NOMO-1 treated with dmso at 0.1 percent for 144 hours (cell line): ENCODE results near the gene SLMAP.
"Not testable (repeated sequence)": the region's sequence is repeated elsewhere in the genome, so short reads cannot be mapped to it uniquely, and the experiment has no call there.

Source experiments
- DNase-seq: peaks from one replicate; lab custom pipeline; 2025; ENCODE audit not compliant: unreplicated experiment; lab: John Stamatoyannopoulos, UW

The SLMAP gene

DNA sequence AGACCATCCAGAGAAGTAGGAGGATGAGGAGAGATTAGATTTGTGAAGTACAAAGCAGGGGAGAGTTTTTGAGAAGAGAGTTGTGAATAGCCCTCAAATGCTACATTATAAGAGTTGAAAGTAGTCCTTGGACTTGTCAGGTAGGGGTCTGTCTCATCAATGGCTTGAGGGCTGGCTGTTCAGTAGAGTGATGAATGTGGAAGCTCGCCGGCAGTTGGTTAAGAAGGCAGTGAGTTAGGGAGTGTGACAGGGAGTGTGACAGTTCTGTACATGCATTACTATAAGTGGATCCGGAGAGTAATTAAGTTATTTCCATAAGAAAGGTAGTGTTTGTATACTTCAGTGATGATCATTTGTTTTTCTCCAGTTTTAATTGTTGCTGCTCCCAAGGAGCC lies 32.5 kb downstream of the SLMAP start:
- DNase-seq, result no peak

DNA sequence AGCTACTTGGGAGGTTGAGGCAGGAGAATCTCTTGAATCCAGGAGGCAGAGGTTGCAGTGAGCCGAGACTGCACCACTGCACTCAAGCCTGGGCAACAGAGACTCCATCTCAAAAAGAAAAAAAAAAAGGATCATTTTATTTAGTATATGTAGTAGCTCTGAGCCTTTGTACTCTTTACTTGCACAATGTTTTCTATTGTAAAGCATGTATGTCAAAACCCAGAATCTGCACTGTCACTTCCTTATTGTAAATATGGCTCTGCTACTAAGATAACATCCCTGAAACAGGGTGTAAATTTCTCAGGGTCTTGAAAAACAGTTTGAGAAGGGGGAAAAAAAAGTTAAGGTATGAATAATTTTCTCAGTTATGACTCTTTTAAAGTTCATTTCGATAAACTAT lies 35.1 kb downstream of the SLMAP start:
- peak; percentile 60 for DNase-seq

- no peak for DNase-seq
Measured at GRCh38 chr3:57792198-57792597, 36.1 kb downstream of the SLMAP start.

DNA sequence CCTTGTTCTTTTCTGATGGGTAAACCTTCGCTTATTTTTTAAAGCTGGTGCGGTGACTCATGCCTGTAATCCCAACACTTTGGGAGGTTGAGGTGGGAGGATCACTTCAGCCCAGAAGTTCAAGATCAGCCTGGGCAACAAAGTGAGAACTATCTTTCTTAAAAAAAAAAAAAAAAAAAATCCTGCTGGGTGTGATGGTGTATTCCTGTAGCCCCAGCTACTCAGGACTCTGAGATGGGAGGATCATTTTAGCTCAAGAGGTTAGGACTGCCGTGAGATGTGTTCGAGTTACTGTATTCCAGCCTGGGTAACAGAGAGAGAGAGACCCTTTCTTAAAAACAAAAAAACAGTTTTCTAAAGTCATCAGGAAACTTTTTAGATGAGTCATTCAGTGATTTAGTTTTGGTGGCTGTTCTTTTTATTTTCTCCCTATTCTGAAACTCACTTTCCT lies 37.7 kb downstream of the SLMAP start:
- no peak for DNase-seq

GRCh38 chr3:57794501-57794900 lies 38.4 kb downstream of the SLMAP start:
- no peak for DNase-seq

GRCh38 chr3:57794951-57795350 lies 38.8 kb downstream of the SLMAP start:
- no peak for DNase-seq

DNA sequence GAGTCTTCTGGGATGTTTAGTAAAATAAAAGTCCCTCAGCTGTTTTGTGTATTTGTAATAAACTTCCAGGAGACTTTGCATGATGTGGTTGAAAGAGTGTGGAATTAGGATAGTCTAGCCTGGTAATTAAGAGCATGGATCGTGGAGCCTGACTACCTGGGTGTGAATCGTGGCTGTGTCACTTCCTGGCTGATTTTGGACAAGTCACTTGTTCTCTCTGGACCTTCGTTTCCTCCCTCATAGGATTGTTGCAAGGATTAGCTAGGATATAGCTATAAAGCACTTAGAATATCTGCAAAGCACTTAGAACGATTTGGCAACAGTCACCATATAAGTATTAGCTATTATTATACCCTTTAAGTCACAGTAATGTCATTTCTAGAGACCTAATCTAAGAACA lies 40.2 kb downstream of the SLMAP start:
- DNase-seq, result no peak

DNA sequence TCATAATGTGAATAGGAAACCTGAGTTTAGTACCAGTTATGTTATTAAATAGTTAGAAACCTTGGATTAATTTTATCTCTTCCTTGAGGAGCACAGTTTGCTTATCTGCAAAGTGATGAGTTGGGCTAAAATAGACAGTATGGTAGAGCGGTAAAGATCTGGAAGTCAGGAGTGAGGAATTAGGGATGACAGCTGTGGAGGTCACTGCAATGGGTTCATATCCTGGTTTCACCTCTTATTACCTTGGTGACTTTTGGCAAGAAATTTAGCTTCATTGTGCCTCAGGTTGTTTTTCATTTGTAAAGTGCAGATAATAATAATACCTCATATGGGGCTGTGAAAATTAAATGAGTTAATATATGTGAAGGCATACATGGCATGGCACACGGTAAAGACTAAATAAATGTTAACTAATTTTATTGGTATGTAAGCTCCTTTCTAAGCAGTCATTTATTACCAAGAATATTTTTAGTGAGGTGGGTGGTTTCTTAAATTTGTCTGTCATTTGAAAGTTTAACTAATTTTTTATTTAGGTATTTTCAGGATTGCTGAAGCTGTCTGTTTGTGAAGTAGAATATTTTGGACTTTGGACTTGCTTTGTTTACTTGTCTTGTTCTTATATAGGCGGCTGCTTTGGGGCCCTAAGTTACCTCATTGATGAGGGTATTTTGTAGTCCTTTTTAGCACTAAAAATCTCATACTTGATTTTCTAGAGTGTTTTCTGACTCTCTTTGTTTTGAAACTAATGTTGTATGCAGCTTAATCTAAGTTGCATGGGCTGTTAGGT lies 41.8 kb downstream of the SLMAP start:
- DNase-seq, result no peak

DNA sequence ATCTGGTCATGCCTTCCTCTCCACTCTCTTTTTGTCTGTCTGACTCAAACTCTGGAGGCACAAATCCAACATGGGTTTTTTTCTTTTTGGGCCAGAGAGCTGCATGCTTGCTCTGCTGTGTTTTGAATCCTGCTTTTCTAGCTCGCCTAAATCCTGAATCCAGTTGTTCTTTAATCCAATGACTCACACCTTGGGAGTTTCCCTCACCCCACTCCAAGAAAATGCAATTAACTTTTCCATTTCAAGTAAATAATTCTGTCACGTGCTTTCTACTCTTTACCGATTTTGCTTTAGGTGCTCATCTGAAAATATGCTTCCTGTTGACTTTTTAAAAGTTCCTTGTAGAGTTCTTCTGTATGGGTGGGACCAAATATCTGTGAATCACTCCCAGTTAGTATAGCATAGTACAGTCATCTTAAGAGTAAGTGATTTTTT lies 47.6 kb downstream of the SLMAP start:
- no peak for DNase-seq

DNA sequence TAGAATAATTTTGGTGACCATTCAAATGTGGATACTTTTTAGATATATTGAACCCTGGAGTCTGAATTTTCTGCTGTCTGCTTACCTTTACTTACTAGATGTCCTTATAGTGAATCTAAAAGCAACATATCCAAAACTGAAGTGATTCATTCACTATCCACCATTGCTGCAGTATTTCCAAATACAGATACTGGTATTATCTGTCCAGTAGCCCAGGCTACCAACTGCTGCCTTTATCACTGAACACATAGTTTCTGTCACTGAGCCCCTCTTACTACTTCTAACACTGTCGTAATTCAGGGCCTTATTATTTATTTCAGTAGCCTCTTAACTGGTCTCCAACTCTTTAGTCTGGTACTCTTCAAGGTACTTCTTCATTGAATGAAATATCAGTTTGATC lies 49.2 kb downstream of the SLMAP start:
- no peak for DNase-seq

GRCh38 chr3:57805674-57806073 lies 49.6 kb downstream of the SLMAP start:
- no peak for DNase-seq

GRCh38 chr3:57806195-57806594 lies 50.1 kb downstream of the SLMAP start:
- not testable (repeated sequence) for DNase-seq

DNA sequence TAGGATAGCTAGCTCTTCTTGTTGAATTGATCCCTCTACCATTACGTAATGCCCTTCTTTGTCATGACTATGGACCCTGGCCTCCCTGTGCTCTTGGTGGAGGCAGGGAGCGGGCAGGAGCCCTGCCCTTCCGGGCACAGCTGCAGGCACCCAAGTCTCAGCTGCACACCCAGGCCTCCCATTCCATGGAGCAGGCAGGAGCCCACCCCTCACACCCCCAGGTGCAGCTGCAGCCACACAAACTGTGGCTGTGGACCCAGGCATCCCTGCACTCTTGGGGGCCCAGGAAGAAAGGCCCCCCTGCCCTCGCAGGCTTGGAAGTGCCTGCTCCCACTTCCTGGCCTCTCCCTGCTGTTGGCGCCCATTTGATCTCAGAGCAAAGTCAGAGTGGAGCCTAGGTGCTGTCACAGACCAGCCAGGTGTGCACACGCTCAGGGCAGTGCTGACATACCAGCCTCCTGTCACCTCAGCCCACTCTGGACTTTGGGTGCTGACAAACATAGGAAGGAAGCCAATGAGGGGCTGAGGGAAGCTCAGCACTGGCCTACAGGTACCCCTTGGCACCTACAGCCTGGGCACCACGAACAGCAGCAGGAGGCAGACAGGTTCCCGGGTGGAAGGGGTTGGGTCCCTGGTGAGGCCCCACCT lies 53.0 kb downstream of the SLMAP start:
- no peak for DNase-seq

- no peak for DNase-seq
Measured at GRCh38 chr3:57809609-57809968, 53.5 kb downstream of the SLMAP start.

GRCh38 chr3:57810048-57810447 lies 53.9 kb downstream of the SLMAP start:
- DNase-seq, result no peak

DNA sequence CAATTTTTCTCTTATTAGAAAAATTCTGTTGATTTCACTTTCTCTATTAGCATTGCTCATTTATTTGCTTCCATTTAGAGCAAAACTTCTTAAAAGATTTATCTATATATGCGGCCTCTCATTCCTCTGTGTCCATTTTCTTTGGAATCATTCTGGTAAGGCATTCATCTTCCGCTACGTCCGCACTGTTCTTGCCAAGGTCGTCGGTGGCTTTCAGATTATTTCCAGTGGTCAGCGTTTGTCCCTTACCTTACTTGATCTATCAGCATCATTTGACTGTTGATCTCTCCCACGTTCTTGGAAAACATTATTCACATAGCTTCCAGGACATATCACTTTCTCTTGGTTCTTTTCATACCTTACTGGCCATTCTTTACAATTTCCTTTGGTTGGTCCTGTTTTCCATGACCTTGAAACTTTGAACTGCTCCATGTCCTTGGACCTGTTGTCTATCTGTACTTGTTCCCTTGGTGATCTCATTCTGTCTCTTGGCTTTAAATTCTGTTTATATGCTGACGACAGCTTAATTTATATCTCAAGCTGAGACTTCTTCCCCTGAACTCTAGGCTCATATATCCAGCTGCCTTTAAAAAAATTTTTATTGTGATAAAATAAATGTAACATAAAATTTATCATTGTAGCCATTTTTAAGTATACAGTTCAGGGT lies 54.5 kb downstream of the SLMAP start:
- DNase-seq, result no peak

DNA sequence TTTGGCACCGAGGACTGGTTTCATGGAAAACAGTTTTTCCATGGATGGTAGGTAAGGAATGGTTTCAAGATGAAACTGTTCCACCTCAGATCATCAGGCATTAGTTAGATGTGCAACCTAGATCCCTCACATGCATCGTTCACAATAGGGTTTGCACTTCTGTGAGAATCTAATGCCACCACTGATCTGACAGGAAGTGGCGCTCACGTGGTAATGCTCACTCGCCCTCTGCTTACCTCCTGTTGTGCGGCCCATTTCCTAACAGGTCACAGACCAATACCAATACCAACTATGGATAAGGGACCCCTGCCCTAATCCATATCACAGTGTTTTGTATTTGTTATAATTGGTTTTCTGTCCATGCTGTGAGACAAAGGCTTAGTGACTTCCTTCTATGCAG lies 58.9 kb downstream of the SLMAP start:
- DNase-seq, result no peak

DNA sequence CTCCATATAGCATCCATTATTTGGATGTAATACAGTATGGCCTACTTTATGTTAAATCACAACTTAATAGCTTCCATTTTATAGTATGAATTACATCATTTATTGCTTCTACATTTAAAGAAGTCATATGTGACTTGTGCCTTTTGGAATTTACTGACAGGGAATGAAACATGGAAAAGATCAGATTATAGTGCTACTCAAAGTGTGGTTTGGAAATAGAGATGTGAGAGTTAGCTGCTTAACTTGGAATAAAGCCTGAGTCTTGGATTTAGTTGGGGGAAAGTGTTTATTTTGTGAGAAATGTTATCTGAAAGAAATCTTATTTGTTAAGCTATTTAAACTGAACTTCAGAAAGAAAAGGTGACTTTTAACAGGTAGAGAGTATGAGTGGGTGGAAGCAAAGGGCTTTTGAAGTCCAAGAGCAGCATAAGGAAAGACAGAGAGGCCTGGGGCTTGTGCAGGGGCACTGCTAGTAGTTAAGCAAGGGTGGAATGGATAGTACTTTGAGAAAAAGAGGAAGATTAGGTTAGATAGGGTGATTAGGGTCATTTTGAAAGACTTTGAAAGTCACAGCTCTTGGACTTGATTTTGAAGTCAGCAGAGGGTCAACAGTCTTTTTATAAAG lies 60.5 kb downstream of the SLMAP start:
- DNase-seq, result peak; percentile 56

- DNase-seq, result no peak
Measured at GRCh38 chr3:57818772-57819171, 62.7 kb downstream of the SLMAP start.

DNA sequence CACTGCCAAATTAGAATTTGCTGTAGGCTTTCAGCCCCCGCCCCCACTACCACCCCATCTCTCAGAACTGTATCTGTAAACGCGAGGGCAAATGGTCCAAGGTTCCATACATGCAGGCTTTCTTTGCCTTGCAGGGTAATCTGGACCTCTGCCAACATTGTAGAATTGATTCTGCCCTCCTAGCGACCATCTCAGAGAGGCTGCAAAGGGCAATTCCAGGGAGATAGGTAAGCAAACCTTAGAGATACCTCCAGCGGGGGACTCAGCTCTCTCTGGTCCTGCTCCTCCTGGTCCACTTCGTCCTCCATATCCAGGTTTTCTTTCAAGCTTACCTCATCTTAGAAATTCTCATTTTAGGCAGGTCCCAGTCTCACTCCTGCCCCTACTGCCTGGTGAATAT lies 64.4 kb downstream of the SLMAP start:
- no peak for DNase-seq

DNA sequence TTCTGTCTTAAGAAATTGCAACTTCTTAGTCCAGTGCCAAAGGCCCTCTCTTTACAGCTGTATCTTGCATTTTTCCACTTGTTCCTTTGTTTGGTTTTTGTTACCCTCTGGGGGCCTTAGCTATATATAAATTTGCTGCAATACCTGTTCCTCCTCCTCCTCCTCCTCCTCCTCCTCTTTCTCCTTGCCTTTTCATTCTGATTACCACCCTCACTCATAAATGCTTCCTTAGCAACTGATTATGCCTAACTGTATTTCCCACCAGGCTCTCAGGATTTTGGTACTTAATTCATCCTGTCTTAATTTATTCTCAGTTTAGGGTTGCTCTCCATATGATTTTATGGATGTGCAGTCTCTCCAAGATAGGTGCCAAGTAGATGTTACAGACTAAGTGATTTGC lies 65.7 kb downstream of the SLMAP start:
- no peak for DNase-seq

DNA sequence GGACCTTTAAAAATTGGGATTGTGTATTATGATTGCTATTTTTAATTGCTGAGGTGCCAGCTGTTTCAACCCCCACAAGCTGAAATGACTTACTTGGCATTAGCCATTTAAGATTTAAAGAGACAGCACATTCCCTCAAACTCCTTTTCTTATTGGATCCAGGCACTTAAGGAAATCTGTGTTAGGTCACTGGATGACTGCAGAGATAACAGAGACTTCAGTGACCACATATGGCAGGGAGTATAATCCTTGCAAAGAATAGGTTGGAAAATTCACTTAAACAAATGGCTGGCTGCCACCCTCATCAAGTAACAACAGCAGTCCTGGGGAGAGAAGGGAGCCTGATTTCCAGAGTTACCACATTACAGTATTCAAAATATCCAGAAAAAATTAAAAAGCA lies 66.6 kb downstream of the SLMAP start:
- no peak for DNase-seq
